Fibroblast of lung (primary cell): ENCODE measurements around the gene CEP128. TPM values are rescaled to one million over a fixed set of nuclear protein-coding genes. Genes with fewer than 3 reads are reported as not detected.

ENCODE experiments used
- DNase-seq, 2 donors: peaks; one replicate each; pipeline versions ENCODE4 v3.0.0 to v3.0.0-alpha.2; 2010; ENCODE audit warnings: low read depth in 2 of 2
- H2AFZ ChIP-seq: 2 replicates; pipeline ENCODE4 v1.5.1; 2012; ENCODE audit warnings: low read length, control low read depth, inconsistent platforms
- H3K27ac ChIP-seq: 2 replicates; pipeline ENCODE4 v1.5.1; 2011; ENCODE audit warnings: low read length, control low read depth; ENCODE audit not compliant: insufficient read depth
- H3K27me3 ChIP-seq: 2 replicates; pipeline ENCODE4 v1.5.1; 2011; ENCODE audit warnings: mild to moderate bottlenecking, low read length; ENCODE audit not compliant: control insufficient read depth, insufficient read depth
- H3K36me3 ChIP-seq: 2 replicates; pipeline ENCODE4 v1.5.1; 2011; ENCODE audit warnings: low read length; ENCODE audit not compliant: control insufficient read depth, insufficient read depth
- H3K4me1 ChIP-seq: 2 replicates; pipeline ENCODE4 v1.5.1; 2011; ENCODE audit warnings: low read length; ENCODE audit not compliant: control insufficient read depth, insufficient read depth; ENCODE audit errors: extremely low read depth
- H3K4me2 ChIP-seq: 2 replicates; pipeline ENCODE4 v1.5.1; 2011; ENCODE audit warnings: low read length, control low read depth; ENCODE audit not compliant: insufficient read depth; ENCODE audit errors: extremely low read depth
- H3K4me3 ChIP-seq, 4 experiments: fragments of 200-600 bp in 1 of 4; sonication (generic) in 1 of 4; replicated peaks in 1 of 4; 2 replicates each; pipeline ENCODE4 v1.5.1; 2011 to 2016; ENCODE audit warnings: low read length in 4 of 4, low read depth in 3 of 4, mild to moderate bottlenecking in 3 of 4, control low read depth in 2 of 4, inconsistent platforms in 1 of 4, mixed read lengths in 1 of 4; ENCODE audit not compliant: insufficient read depth in 1 of 4; ENCODE audit errors: control extremely low read depth in 1 of 4
- H3K79me2 ChIP-seq: 2 replicates; pipeline ENCODE4 v1.5.1; 2012; ENCODE audit warnings: mild to moderate bottlenecking, low read length, inconsistent platforms; ENCODE audit not compliant: control insufficient read depth, insufficient read depth
- H3K9ac ChIP-seq: 2 replicates; pipeline ENCODE4 v1.5.1; 2011; ENCODE audit warnings: mild to moderate bottlenecking, low read length, control low read depth; ENCODE audit not compliant: insufficient read depth
- H3K9me3 ChIP-seq: 2 replicates; pipeline ENCODE4 v1.5.1; 2012; ENCODE audit warnings: low read depth, low read length; ENCODE audit not compliant: control insufficient read depth, insufficient read depth
- H4K20me1 ChIP-seq: 2 replicates; pipeline ENCODE4 v1.5.1; 2011; ENCODE audit warnings: low read length; ENCODE audit not compliant: control insufficient read depth, insufficient read depth; ENCODE audit errors: extremely low read depth
- CTCF ChIP-seq, 2 donors: IDR thresholded peaks in 1 of 2; conservative IDR thresholded peaks in 1 of 2; 1 replicate in 1 of 2; 2 replicates in 1 of 2; pipeline ENCODE4 v1.5.1; 2011 to 2012; ENCODE audit warnings: low read length in 2 of 2, control low read depth in 1 of 2, inconsistent platforms in 1 of 2, low read depth in 1 of 2, mild to moderate bottlenecking in 1 of 2
- EZH2 ChIP-seq: IDR thresholded peaks from 2 replicates; pipeline ENCODE4 v1.5.1; 2012; ENCODE audit warnings: low read length, control low read depth, mild to moderate bottlenecking; ENCODE audit errors: missing control alignments
- polyA plus RNA-seq, 2 donors: library from polyadenylated mRNA; depleted of rRNA in 1 of 2; stranded (reverse) in 1 of 2; unstranded in 1 of 2; fragments of >200 nt; gene quantifications; 2 replicates each; pipeline ENCODE4 v1.2.1, GENCODE V29; 2011 to 2012; ENCODE audit warnings: missing spikeins in 1 of 2
- total RNA-seq: library from RNA; depleted of rRNA; stranded (reverse); fragments of >200 nt; gene quantifications from 2 replicates; pipeline ENCODE4 v1.2.1, GENCODE V29; 2014

CEP128 gene
- total and polyA plus RNA-seq, 2 donors (not counting 1 experiment from before 2014, with no cell fraction given), result 1.3 to 7.8 TPM

- H3K27me3 ChIP-seq, result no peaks in the 10 kb centered on the region
- no peak for DNase-seq
- TF ChIP-seq CTCF (conservative IDR thresholded peaks at IDR 0.05 in 1 of 2, IDR thresholded peaks at IDR 0.05 in 1 of 2; ENCODE audit: low read depth in 1 of 2, low read length in 2 of 2), result no peak
- TF ChIP-seq EZH2, result no peak
- no peak overlapping the region for H2AFZ ChIP-seq
- H3K9ac ChIP-seq, result no peak overlapping the region
- no peaks in the 10 kb centered on the region for H3K79me2 ChIP-seq
- H3K4me3 ChIP-seq, result no peak overlapping the region
- H3K4me1 ChIP-seq, result no peaks in the 10 kb centered on the region
- no peaks in the 10 kb centered on the region for H4K20me1 ChIP-seq
- no peaks in the 10 kb centered on the region for H3K36me3 ChIP-seq
- no peak overlapping the region for H3K4me2 ChIP-seq
- H3K27ac ChIP-seq, result no peak overlapping the region
- no peaks in the 10 kb centered on the region for H3K9me3 ChIP-seq
These were observed 76.0 kb downstream of the CEP128 start for GRCh38 chr14:80865565-80865964.

GRCh38 chr14:80862983-80863382 lies 78.6 kb downstream of the CEP128 start:
- H3K9ac ChIP-seq, result no peak overlapping the region
- H3K9me3 ChIP-seq, result no peaks in the 10 kb centered on the region
- H3K27ac ChIP-seq, result no peak overlapping the region
- no peaks in the 10 kb centered on the region for H4K20me1 ChIP-seq
- H3K4me1 ChIP-seq, result no peaks in the 10 kb centered on the region
- H3K27me3 ChIP-seq, result no peaks in the 10 kb centered on the region
- H2AFZ ChIP-seq, result no peak overlapping the region
- H3K79me2 ChIP-seq, result no peaks in the 10 kb centered on the region
- peak in 1 of 2 donors; percentile 24 for DNase-seq
- H3K4me2 ChIP-seq, result no peak overlapping the region
- H3K36me3 ChIP-seq, result no peaks in the 10 kb centered on the region
- TF ChIP-seq EZH2, result no peak
- peak; percentile 15 to 37 for TF ChIP-seq CTCF (conservative IDR thresholded peaks at IDR 0.05 in 1 of 2, IDR thresholded peaks at IDR 0.05 in 1 of 2; ENCODE audit: low read depth in 1 of 2, low read length in 2 of 2)
- no peak overlapping the region for H3K4me3 ChIP-seq

GRCh38 chr14:80862541-80862940 lies 79.0 kb downstream of the CEP128 start:
- no peak overlapping the region for H3K27ac ChIP-seq
- DNase-seq, result no peak
- H4K20me1 ChIP-seq, result no peaks in the 10 kb centered on the region
- H3K27me3 ChIP-seq, result no peaks in the 10 kb centered on the region
- TF ChIP-seq CTCF (conservative IDR thresholded peaks at IDR 0.05 in 1 of 2, IDR thresholded peaks at IDR 0.05 in 1 of 2; ENCODE audit: low read depth in 1 of 2, low read length in 2 of 2), result no peak
- no peak for TF ChIP-seq EZH2
- no peaks in the 10 kb centered on the region for H3K4me1 ChIP-seq
- H3K79me2 ChIP-seq, result no peaks in the 10 kb centered on the region
- no peak overlapping the region for H3K4me3 ChIP-seq
- no peak overlapping the region for H3K4me2 ChIP-seq
- no peaks in the 10 kb centered on the region for H3K9me3 ChIP-seq
- no peaks in the 10 kb centered on the region for H3K36me3 ChIP-seq
- no peak overlapping the region for H3K9ac ChIP-seq
- no peak overlapping the region for H2AFZ ChIP-seq
